HCT116 (cell line): ENCODE results near the gene ZNF600. TPM values are rescaled to one million over a fixed set of nuclear protein-coding genes. Genes with fewer than 3 reads are reported as not detected.
"Not testable (repeated sequence)": the region's sequence is repeated elsewhere in the genome, so short reads cannot be mapped to it uniquely, and the experiment has no call there.

ENCODE experiments used
- ATAC-seq: fragments of 200-7000 bp; cut with Tn5 transposase; 2 replicates; pipeline ENCODE4 v1.9.1; 2020; ENCODE audit warnings: mild to moderate bottlenecking, moderate library complexity
- BruUV-seq: library from RNA; stranded (reverse); fragments of 400-500 nt; replicated peaks from 2 replicates; lab custom pipeline; 2021; lab: Mats Ljungman, UMichigan
- CTCF ChIA-PET: fragments of 300-600 bp; sonication (Branson Sonifier 250); formaldehyde crosslinking; loops from one replicate; lab custom pipeline; 2021; ENCODE audit warnings: antibody characterized with exemption; lab: Charles Lee
- POLR2A ChIA-PET: fragments of 300-600, 350-600 bp; sonication (Branson Sonifier 250); formaldehyde crosslinking; loops from one replicate; lab custom pipeline; 2021; ENCODE audit warnings: antibody characterized with exemption; lab: Charles Lee
- RAD21 ChIA-PET, 2 experiments: fragments of 300-600 bp; sonication (Branson Sonifier 250); formaldehyde crosslinking; loops; one replicate each; lab custom pipeline; 2023; ENCODE audit warnings: low total read pairs in 2 of 2; ENCODE audit not compliant: uncharacterized antibody in 2 of 2, unreplicated experiment in 2 of 2, low non-redundant PET in 1 of 2; lab: Charles Lee
- DNase-seq: peaks from one replicate; pipeline ENCODE4 v3.0.0-alpha.2; 2010; ENCODE audit warnings: low read depth, low spot score
- H2AFZ ChIP-seq: fragments of 200-600 bp; shearing (Covaris generic), sonication (generic); 2 replicates; pipeline ENCODE4 v1.6.1; 2017; ENCODE audit warnings: low read depth, mixed run types, mixed read lengths, antibody characterized with exemption, low read length; ENCODE audit not compliant: poor library complexity, severe bottlenecking
- H3K27ac ChIP-seq: 2 replicates; pipeline ENCODE4 v1.5.1; 2012; ENCODE audit warnings: low read depth, low read length
- H3K27me3 ChIP-seq: fragments of 200-600 bp; sonication (generic); 2 replicates; pipeline ENCODE4 v1.6.1; 2016; ENCODE audit warnings: mixed run types, low read length, mixed read lengths; ENCODE audit not compliant: insufficient read depth
- H3K36me3 ChIP-seq, 2 experiments: fragments of 200-500 bp in 1 of 2; fragments of 200-600 bp in 1 of 2; sonication (Bioruptor generic) in 1 of 2; sonication (generic) in 1 of 2; 2 replicates each; pipeline versions ENCODE4 v1.5.1 to v1.6.1; 2014 to 2016; ENCODE audit warnings: low read length in 2 of 2, inconsistent platforms in 1 of 2, mixed read lengths in 1 of 2, mixed run types in 1 of 2; ENCODE audit not compliant: insufficient read depth in 2 of 2, control insufficient read depth in 1 of 2
- H3K4me1 ChIP-seq, 2 experiments: fragments of 200-600 bp in 1 of 2; sonication (generic) in 1 of 2; 2 replicates each; pipeline versions ENCODE4 v1.5.1 to v1.6.1; 2012 to 2017; ENCODE audit warnings: low read length in 2 of 2, inconsistent platforms in 1 of 2, mild to moderate bottlenecking in 1 of 2, mixed read lengths in 1 of 2, mixed run types in 1 of 2, moderate library complexity in 1 of 2; ENCODE audit not compliant: insufficient read depth in 2 of 2, control insufficient read depth in 1 of 2
- H3K4me2 ChIP-seq: fragments of 200-600 bp; sonication (generic); 2 replicates; pipeline ENCODE4 v1.6.1; 2017; ENCODE audit warnings: mixed run types, low read length, mixed read lengths
- H3K4me3 ChIP-seq, 2 experiments: fragments of 200-600 bp in 1 of 2; sonication (generic) in 1 of 2; replicated peaks in 1 of 2; 2 replicates each; pipeline ENCODE4 v1.5.1; 2011 to 2016; ENCODE audit warnings: low read length in 2 of 2, control low read depth in 1 of 2, low read depth in 1 of 2, mild to moderate bottlenecking in 1 of 2, mixed read lengths in 1 of 2, mixed run types in 1 of 2
- H3K79me2 ChIP-seq: fragments of 200-600 bp; sonication (generic); 2 replicates; pipeline ENCODE4 v1.6.1; 2017; ENCODE audit warnings: mild to moderate bottlenecking, mixed run types, low read length, moderate library complexity, mixed read lengths; ENCODE audit not compliant: insufficient read depth
- H3K9ac ChIP-seq: fragments of 200-600 bp; sonication (generic); 2 replicates; pipeline ENCODE4 v1.6.1; 2016; ENCODE audit warnings: low read length, mixed read lengths
- H3K9me2 ChIP-seq: fragments of 200-600 bp; sonication (generic), shearing (Covaris generic); 2 replicates; pipeline ENCODE4 v1.6.1; 2017; ENCODE audit warnings: mixed run types, mild to moderate bottlenecking, moderate library complexity; ENCODE audit not compliant: insufficient read depth
- H3K9me3 ChIP-seq, 2 experiments: fragments of 200-500 bp in 1 of 2; fragments of 200-600 bp in 1 of 2; sonication (Bioruptor generic) in 1 of 2; sonication (generic) in 1 of 2; 2 replicates each; pipeline ENCODE4 v1.6.1; 2014 to 2017; ENCODE audit warnings: low read length in 2 of 2, mixed read lengths in 2 of 2, inconsistent platforms in 1 of 2, low read depth in 1 of 2, mild to moderate bottlenecking in 1 of 2, mixed run types in 1 of 2, moderate library complexity in 1 of 2; ENCODE audit not compliant: control insufficient read depth in 1 of 2, insufficient read depth in 1 of 2
- H4K20me1 ChIP-seq: fragments of 200-600 bp; sonication (generic), shearing (Covaris generic); 2 replicates; pipeline ENCODE4 v1.6.1; 2017; ENCODE audit warnings: mixed run types, mild to moderate bottlenecking, moderate library complexity; ENCODE audit not compliant: insufficient read depth
- SP1 ChIP-seq: IDR thresholded peaks from 2 replicates; pipeline ENCODE4 v1.6.1; 2012; ENCODE audit warnings: low read depth
- YY1 ChIP-seq: IDR thresholded peaks from 2 replicates; pipeline ENCODE4 v1.6.1; 2011; ENCODE audit warnings: low read length, low read depth, moderate library complexity, mild to moderate bottlenecking; ENCODE audit not compliant: insufficient replicate concordance; ENCODE audit errors: extremely low read depth
- intact Hi-C: fragments of 100-400 bp; cut with micrococcal nuclease; formaldehyde crosslinking; loops from 2 replicates; pipeline ENCODE4 v1.10.0; 2022
- total RNA-seq: library from RNA; stranded (reverse); gene quantifications from one replicate; pipeline ENCODE4 v1.2.1, GENCODE V29; 2021; ENCODE audit not compliant: unreplicated experiment

ZNF600 gene
- total RNA-seq, 1 experiment from 2014 or later: 12.7 TPM

GRCh38 chr19:52724701-52725514, 61.7 kb downstream of the ZNF600 start:
- Histone ChIP-seq H3K27ac (no peak overlapping the region), H2AFZ (no peak overlapping the region), H3K27me3 (no peaks in the 10 kb centered on the region), H4K20me1 (no peaks in the 10 kb centered on the region), H3K4me3 (no peak overlapping the region), H3K9ac (no peak overlapping the region), H3K79me2 (no peaks in the 10 kb centered on the region), H3K9me3 (no peaks in the 10 kb centered on the region; a peak in 1 of 4 replicates), H3K4me2 (no peak overlapping the region), H3K36me3 (0 out of 4 replicates have a peak, but pooled peaks cover 0 to 2% of the 10 kb centered on the region in 2 experiments), H3K9me2 (no peaks in the 10 kb centered on the region), H3K4me1 (no peaks in the 10 kb centered on the region)
- POLR2A ChIA-PET: no interaction called here
- RAD21 ChIA-PET: no interaction called here
- no TSS peak for BruUV-seq
- no peak for TF ChIP-seq SP1
- TF ChIP-seq YY1: no peak
- DNase-seq (no peak), ATAC-seq (no peak)
- intact Hi-C loops: no loop called here
- CTCF ChIA-PET: no interaction called here

- POLR2A ChIA-PET, RAD21 ChIA-PET, intact Hi-C loops, CTCF ChIA-PET, H3K4me3 ChIP-seq, DNase-seq, H3K4me1 ChIP-seq, ATAC-seq, H4K20me1 ChIP-seq, H3K27me3 ChIP-seq, BruUV-seq, H3K36me3 ChIP-seq, H3K4me2 ChIP-seq, H2AFZ ChIP-seq, H3K27ac ChIP-seq, H3K9me2 ChIP-seq, H3K9me3 ChIP-seq, H3K79me2 ChIP-seq, H3K9ac ChIP-seq: not testable (repeated sequence)
Observed at GRCh38 chr19:52723907-52724598, 62.5 kb downstream of the ZNF600 start.
